Stimulated activated CD8-positive, alpha-beta memory T cell treated with anti-CD3 and anti-CD28 coated beads, Interleukin-15, amount 100 ng/mL, for 48 hours (primary cell): ENCODE results near the gene VN1R4.
"Not testable (repeated sequence)": the region's sequence is repeated elsewhere in the genome, so short reads cannot be mapped to it uniquely, and the experiment has no call there.

Experiments used
- DNase-seq, 2 donors: peaks; one replicate each; pipeline ENCODE4 v3.0.0-alpha.2; 2020; ENCODE audit warnings: low read depth in 2 of 2

VN1R4 gene

DNA sequence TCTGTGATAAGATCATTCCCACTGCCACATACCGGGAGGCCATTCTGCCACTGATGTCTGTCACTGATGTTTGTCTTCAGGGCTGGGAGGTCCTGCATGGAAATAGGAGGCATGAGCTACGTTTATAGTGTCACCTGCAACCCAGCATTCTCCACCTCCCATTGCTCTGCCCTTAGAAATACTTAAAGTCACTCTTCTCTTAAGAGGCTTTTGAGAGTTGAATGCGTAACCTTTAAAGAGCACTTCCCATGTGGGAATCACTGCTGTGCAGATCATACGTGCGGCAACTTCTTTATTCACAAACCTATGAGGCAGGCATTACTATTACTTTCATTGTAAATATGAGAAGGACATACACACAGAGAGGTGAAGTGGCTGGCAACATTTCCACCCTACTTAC is at the start of gene VN1R4:
VN1R4 (minus strand) TSS at position 101 of the 400 bp plus-strand sequence; CDS start at position 43, 58 bp downstream.
- not testable (repeated sequence) for DNase-seq

DNA sequence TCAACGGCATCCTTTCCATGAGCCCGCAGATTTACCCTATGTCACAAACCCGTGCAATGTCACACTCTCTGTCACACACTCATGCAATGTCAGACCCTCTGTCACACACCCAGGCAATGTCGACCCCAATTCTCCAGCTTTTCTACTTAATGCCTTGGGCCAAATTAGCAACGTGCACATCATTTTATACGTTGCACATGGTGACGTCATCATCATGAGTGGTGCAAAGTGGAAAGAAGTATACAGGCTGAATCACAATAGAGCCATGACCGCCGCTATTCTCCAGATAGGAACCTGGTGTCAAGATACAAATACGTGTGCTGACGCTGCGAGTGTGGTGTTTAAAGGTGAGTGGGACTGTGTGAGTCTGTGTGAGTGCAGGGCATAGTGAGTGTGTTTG is 44.4 kb upstream of the VN1R4 start:
- no peak for DNase-seq

GRCh38 chr19:53311044-53311443 is 43.5 kb upstream of the VN1R4 start:
- DNase-seq, result no peak

DNA sequence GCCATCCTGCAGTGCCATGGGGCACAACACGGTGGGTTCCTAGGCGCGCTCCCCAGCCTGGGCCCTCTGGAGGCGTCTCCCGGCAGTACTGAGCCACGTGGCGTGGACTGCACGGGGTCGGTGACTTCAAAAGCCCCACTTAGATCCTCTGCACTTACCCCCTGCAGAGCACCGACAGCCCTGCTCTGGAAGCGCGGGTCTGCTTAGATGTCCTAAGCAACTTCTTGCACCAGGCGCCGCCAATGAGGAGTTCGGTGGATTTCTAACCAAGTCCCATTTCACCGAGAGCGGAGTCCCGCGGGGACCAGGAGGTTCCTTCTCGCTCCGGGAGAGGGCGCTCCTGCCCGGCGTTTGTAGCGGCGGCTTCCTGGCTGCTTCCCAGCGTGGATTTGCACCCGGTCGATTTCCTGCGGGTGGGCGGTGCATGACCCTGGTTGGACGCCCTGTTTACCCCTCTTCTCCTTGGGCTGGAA is 40.9 kb upstream of the VN1R4 start:
- DNase-seq, result no peak

DNA sequence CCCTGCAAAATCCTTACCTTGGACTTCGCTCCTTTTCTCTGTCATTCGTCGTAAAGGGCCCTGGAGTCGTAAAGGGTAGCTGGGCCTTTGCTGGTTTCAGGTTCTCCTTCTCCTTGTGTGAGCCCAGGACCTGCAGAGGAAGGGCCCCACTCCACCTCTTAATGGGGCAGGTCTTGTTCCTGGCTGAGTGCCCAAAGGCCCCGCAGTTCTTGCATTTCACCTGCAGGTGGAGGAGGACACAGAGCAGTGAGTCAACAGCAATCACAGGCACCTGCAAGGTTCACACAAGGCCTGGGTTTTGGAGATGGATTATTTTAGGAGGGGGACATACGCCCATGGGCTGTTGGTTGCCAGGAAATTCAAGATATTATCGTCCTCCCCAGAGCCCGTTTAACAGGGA is 33.8 kb upstream of the VN1R4 start:
- DNase-seq, result not testable (repeated sequence)

DNA sequence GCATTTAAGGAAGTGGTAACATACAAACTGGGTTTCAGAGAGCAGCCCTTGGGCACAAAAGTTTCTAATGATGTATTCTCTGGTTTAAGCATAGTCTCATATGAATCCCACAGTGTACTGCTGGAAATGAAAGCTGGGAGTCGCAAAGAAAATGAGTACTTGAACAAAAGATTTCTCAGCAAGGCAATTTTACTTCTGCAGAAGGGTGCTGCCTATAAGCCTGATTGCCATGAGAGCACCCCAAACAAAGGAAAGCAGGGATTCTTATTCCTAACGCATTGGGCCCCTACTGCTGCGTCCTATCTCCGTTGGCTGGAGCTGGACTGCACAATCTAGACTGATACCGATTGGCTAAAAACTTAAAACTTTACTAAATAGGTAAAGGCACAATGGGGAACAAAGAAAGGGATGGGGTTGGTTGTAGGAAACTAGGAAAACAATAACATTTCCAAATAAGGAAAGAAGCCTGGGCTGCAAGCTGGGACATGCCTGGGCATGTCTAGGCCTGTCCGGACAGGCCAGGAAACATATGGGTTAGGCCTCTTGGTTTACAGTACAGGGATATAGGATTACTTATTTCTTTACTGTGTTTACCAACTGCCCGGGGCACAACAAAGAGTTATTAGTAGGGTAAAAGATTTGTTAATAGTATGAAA is 27.4 kb upstream of the VN1R4 start:
- no peak for DNase-seq

- no peak for DNase-seq
Measured at GRCh38 chr19:53290758-53291549, 23.4 kb upstream of the VN1R4 start.

DNA sequence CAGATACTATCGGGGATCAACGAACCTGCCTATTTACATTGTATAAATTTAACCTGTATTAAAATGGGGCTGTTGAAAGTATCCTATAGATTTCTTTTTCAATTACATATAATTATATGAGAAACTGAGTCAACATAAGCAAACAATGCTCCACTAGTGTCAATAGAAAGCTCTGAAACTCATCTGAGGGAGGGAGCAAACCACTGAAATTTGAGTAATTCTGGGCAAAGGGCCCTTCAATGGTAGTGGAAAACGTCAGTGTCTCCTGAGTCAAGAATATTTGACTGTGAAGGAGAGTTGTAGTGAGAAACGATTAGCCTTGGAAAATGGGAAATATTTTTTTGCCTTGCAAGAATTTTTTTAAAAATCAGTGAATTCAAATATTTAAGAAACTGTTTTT is 17.6 kb upstream of the VN1R4 start:
- no peak for DNase-seq

DNA sequence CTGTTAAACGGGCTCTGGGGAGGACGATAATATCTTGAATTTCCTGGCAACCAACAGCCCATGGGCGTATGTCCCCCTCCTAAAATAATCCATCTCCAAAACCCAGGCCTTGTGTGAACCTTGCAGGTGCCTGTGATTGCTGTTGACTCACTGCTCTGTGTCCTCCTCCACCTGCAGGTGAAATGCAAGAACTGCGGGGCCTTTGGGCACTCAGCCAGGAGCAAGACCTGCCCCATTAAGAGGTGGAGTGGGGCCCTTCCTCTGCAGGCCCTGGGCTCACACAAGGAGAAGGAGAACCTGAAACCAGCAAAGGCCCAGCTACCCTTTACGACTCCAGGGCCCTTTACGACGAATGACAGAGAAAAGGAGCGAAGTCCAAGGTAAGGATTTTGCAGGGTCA is 14.4 kb upstream of the VN1R4 start:
- DNase-seq, result not testable (repeated sequence)

GRCh38 chr19:53275480-53275879 is 8.0 kb upstream of the VN1R4 start:
- no peak for DNase-seq

DNA sequence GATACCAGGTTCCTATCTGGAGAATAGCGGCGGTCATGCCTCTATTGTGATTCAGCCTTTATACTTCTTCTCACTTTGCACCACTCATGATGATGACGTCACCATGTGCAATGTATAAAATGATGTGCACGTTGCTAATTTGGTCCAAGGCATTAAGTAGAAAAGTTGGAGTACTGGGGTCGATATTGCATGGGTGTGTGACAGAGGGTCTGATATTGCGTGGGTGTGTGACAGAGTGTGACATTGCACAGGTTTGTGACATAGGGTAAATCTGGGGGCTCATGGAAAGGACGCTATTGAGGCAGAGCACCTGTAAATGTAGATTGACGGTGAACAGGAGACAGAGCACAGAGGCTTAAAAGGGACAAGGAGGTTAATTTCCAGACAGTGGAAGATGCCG is 4.5 kb upstream of the VN1R4 start:
- DNase-seq, result no peak

GRCh38 chr19:53269861-53270260 is 2.3 kb upstream of the VN1R4 start:
- not testable (repeated sequence) for DNase-seq

DNA sequence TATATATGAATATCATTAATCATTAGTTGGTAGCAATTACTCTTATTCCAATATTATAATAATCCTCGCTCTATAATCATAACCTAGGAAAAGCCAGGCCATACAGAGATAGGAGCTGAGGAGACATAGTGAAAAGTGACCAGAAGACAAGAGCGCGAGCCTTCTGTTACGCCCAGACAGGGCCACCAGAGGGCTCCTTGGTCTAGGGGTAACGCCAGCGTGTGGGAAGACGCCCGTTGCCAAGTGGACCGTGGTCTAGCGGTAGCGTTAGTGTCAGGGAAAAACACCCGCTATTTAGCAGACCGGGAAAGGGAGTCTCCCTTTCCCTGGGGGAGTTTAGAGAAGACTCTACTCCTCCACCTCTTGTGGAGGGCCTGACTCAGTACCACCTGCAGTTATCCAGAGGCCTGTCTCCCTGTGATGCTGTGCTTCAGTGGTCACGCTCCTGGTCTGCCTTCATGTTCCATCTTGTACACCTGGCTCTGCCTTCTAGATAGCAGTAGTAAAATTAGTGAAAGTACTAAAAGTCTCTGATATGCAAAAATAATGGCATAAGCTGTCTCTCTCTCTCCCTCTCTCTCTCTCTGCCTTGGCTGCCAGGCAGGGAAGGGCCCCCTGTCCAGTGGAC is 9.7 kb downstream of the VN1R4 start, which contains the start of gene VN1R2:
VN1R2 (plus strand) TSS at position 578 of the 628 bp plus-strand sequence. CDS start 84 bp downstream, outside the sequence.
- DNase-seq, result not testable (repeated sequence)

DNA sequence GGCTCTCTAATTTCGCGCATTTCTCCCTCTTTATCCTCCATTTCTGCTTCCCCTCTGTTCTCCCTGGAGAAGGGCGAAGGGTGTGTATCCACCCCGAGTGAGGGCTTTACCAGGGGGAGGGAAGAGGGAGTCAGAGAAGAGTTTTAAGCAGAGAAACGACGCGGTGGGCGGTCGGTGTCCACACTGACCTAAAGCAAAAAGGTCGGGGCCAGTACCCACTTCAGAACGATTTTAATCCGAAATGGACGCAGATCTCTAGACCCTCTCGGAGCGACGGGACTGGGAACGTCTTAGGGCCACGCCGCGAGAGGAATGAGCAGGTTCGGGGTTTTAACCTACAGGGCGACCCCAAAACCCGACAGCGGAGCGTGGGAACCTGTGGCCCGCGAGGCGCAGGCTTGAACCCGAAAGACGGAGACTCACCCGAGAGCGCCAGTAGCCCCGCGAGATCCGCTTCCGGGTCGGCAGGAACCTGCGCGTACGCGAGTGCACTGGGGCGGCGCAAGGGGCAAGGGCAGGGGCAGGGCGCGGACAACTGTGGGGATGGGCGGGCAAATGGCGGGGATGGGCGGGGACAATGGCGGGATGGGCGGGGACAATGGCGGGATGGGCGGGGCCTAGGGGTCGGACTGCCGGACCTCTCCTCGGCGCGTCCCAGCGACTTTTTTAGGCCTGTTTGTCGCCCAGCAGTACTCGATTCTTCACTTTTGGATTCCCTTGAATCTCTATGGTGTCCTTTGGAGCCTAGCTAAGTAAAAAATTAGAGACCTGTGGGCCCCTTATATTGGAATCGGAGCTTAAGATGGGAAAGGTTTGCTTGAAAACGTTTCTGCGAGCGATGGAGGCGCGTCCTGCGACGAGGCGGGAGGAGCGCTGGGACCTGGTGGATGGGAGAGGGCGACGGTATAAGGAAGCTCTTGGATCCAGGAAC is 12.8 kb downstream of the VN1R4 start, which contains the start of gene ZNF677:
ZNF677 (minus strand) TSS at position 463 of the 931 bp plus-strand sequence. CDS start 3,323 bp downstream, outside the sequence.
- DNase-seq, result peak; percentile 69 to 72

DNA sequence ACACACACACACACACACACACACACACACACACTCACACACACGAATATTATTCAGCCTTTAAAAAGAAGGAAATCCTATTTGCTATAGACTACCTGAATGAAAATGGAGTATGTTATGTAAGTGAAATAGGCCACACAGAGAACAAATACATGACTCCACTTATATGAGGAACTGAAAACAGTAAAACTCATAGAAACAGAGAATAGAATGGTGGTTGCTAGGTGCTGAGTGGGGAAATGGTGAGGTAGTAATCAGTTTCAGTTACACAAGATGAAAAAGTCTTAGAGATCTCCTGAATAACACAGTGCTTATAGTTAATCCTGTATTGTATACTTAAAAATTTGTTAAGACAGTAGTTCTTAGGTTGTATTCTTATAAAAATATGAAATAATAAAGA is 21.0 kb downstream of the VN1R4 start:
- DNase-seq, result no peak

GRCh38 chr19:53237114-53237777 is 30.3 kb downstream of the VN1R4 start:
- no peak for DNase-seq

- no peak for DNase-seq
Measured at GRCh38 chr19:53224606-53225005, 42.9 kb downstream of the VN1R4 start.

DNA sequence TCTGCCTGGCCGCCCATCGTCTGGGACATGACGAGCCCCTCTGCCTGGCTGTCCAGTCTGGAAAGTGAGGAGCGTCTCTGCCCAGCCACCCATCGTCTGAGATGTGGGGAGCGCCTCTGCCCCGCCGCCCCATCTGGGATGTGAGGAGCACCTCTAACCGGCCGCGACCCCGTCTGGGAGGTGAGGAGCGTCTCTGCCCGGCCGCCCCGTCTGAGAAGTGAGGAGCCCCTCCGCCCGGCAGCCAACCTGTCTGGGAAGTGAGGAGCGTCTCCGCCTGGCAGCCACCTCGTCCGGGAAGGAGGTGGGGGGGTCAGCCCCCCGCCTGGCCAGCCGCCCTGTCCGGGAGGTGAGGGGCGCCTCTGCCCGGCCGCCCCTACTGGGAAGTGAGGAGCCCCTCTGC is 44.8 kb downstream of the VN1R4 start:
- DNase-seq, result not testable (repeated sequence)
